GM18507 (cell line): Measurements from ENCODE around the gene RAB35.

Source experiments
- DNase-seq: peaks from one replicate; pipeline ENCODE4 v3.0.0; 2011; ENCODE audit warnings: low read depth; ENCODE audit not compliant: insufficient read length; ENCODE audit errors: extremely low spot score
- FAIRE-seq: peaks from 2 replicates; lab custom pipeline; 2011; peaks lifted over from hg19 to GRCh38; lab: Jason Lieb, UNC

RAB35 gene

GRCh38 chr12:120136093-120136770 is 19.7 kb upstream of the RAB35 start:
- DNase-seq (no peak), FAIRE-seq (no peak)

GRCh38 chr12:120134307-120134980 is 17.9 kb upstream of the RAB35 start:
- no peak for FAIRE-seq
- DNase-seq = no peak

- DNase-seq (peak; percentile 36), FAIRE-seq (peak; percentile 97)
Measured at GRCh38 chr12:120132863-120133385, 16.4 kb upstream of the RAB35 start.

GRCh38 chr12:120132054-120132836 is 15.7 kb upstream of the RAB35 start:
- no peak for DNase-seq
- peak; percentile 60 for FAIRE-seq

GRCh38 chr12:120131116-120131515 is 14.6 kb upstream of the RAB35 start:
- no peak for FAIRE-seq
- no peak for DNase-seq

- DNase-seq = no peak
Measured at GRCh38 chr12:120130011-120130410, 13.5 kb upstream of the RAB35 start.

GRCh38 chr12:120126635-120127005 is 10.1 kb upstream of the RAB35 start:
- FAIRE-seq (no peak), DNase-seq (no peak)

More at GRCh38 chr12:120130011-120130410, 13.5 kb upstream of the RAB35 start:
- FAIRE-seq = no peak

GRCh38 chr12:120125792-120126634 is 9.5 kb upstream of the RAB35 start:
- FAIRE-seq (no peak), DNase-seq (no peak)

- no peak for DNase-seq
- no peak for FAIRE-seq
Measured at GRCh38 chr12:120125029-120125428, 8.5 kb upstream of the RAB35 start.

GRCh38 chr12:120121766-120122293 is 5.3 kb upstream of the RAB35 start:
- DNase-seq = peak; percentile 30
- FAIRE-seq = peak; percentile 90

GRCh38 chr12:120121343-120121742 is 4.8 kb upstream of the RAB35 start:
- DNase-seq = no peak
- FAIRE-seq = no peak

GRCh38 chr12:120119271-120119973 is 2.9 kb upstream of the RAB35 start:
- peak; percentile 76 for FAIRE-seq
- DNase-seq = no peak

- no peak for FAIRE-seq
- DNase-seq = no peak
Measured at GRCh38 chr12:120118321-120119061, 1.9 kb upstream of the RAB35 start.

- DNase-seq (no peak), FAIRE-seq (no peak)
Measured at GRCh38 chr12:120117961-120118320, 1.4 kb upstream of the RAB35 start.

- DNase-seq (peak; percentile 92), FAIRE-seq (peak; percentile 76)
Measured at GRCh38 chr12:120116792-120117651, 469 bp upstream of the RAB35 start.

- DNase-seq (no peak), FAIRE-seq (no peak)
Measured at GRCh38 chr12:120115692-120116440, 687 bp downstream of the RAB35 start.
